Stimulated activated naive CD4-positive, alpha-beta T cell (primary cell): ENCODE data around the gene SLC12A3.
"Not testable (repeated sequence)": the region's sequence is repeated elsewhere in the genome, so short reads cannot be mapped to it uniquely, and the experiment has no call there.

ENCODE experiments used
- DNase-seq, 6 experiments: peaks; one replicate each; lab custom pipeline; 2025; lab: John Stamatoyannopoulos, UW

The SLC12A3 gene

GRCh38 chr16:56916571-56917403 lies 51.8 kb downstream of the SLC12A3 start:
- DNase-seq: peak in 3 of 6 experiments; percentile 17 to 23 (median 22)

GRCh38 chr16:56918467-56919012 lies 53.5 kb downstream of the SLC12A3 start:
- no peak for DNase-seq

GRCh38 chr16:56919099-56919800 lies 54.2 kb downstream of the SLC12A3 start:
- no peak for DNase-seq

- DNase-seq: no peak
These were observed 56.6 kb downstream of the SLC12A3 start for GRCh38 chr16:56921571-56921970.

- no peak for DNase-seq
These were observed 58.6 kb downstream of the SLC12A3 start for GRCh38 chr16:56923481-56924091.

GRCh38 chr16:56927471-56927870 lies 62.5 kb downstream of the SLC12A3 start:
- DNase-seq: no peak

- DNase-seq: no peak
These were observed 64.6 kb downstream of the SLC12A3 start for GRCh38 chr16:56929639-56930038.

- DNase-seq: peak in 1 of 6 experiments; percentile 11
These were observed 65.7 kb downstream of the SLC12A3 start for GRCh38 chr16:56930486-56931270.

- no peak for DNase-seq
These were observed 66.4 kb downstream of the SLC12A3 start for GRCh38 chr16:56931271-56931891.

GRCh38 chr16:56931892-56932720 lies 67.1 kb downstream of the SLC12A3 start, which contains the start of gene HERPUD1:
Gene HERPUD1, plus strand, starts transcription at chr16:56932142. Its CDS starts 103 bp downstream, at chr16:56932245.
- DNase-seq: peak; percentile 97 to 98 (median 98)

GRCh38 chr16:56932721-56933619 lies 68.0 kb downstream of the SLC12A3 start:
- peak in 3 of 6 experiments; percentile 32 to 55 (median 42) for DNase-seq

- DNase-seq: no peak
These were observed 69.0 kb downstream of the SLC12A3 start for GRCh38 chr16:56933828-56934598.

- not testable (repeated sequence) for DNase-seq
These were observed 69.7 kb downstream of the SLC12A3 start for GRCh38 chr16:56934599-56935145.

GRCh38 chr16:56935201-56935600 lies 70.2 kb downstream of the SLC12A3 start:
- DNase-seq: no peak

GRCh38 chr16:56936491-56936890 lies 71.5 kb downstream of the SLC12A3 start:
- no peak for DNase-seq

GRCh38 chr16:56936950-56937349 lies 71.9 kb downstream of the SLC12A3 start:
- DNase-seq: no peak

GRCh38 chr16:56938664-56939513 lies 73.9 kb downstream of the SLC12A3 start:
- DNase-seq: no peak
